ENCODE measurements around the gene POTED.
"Not testable (repeated sequence)": the region's sequence is repeated elsewhere in the genome, so short reads cannot be mapped to it uniquely, and the experiment has no call there.

POTED gene

DNA sequence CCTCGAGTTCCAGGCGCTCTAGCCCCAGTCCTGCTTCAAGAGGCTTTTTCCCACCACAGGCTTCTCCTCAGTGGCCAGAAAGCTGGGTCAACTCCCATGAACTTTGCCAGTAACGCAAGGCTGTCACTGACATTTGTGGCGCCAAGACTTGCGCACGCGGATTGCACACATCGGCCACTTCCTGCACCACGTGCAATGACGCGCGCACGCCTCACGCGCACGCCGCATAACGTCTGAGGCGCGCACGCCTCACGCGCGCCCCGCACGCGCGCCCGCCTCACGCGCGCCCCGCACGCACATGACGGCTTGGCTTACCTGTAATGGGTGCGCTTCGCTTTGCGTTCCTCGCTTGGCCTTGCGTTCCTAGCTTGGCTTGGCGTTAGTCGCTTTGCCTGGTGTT, at the start of gene POTED:
TSS of gene POTED (plus strand) at position 301 of the 400 bp plus-strand sequence. CDS start 452 bp downstream, outside the sequence.
- not testable (repeated sequence) for H3K4me3 Mint-ChIP-seq; H3K27me3 Mint-ChIP-seq; H3K36me3 Mint-ChIP-seq (ENCODE audit: low read depth); H3K4me1 Mint-ChIP-seq; H3K27ac Mint-ChIP-seq; H3K9me3 Mint-ChIP-seq; ATAC-seq; DNase-seq

GRCh38 chr21:13650101-13650500, 40.5 kb downstream of the POTED start:
- not testable (repeated sequence) for H3K4me1 Mint-ChIP-seq; H3K36me3 Mint-ChIP-seq (ENCODE audit: low read depth); ATAC-seq; DNase-seq; H3K27ac Mint-ChIP-seq; H3K4me3 Mint-ChIP-seq; H3K27me3 Mint-ChIP-seq; H3K9me3 Mint-ChIP-seq

DNA sequence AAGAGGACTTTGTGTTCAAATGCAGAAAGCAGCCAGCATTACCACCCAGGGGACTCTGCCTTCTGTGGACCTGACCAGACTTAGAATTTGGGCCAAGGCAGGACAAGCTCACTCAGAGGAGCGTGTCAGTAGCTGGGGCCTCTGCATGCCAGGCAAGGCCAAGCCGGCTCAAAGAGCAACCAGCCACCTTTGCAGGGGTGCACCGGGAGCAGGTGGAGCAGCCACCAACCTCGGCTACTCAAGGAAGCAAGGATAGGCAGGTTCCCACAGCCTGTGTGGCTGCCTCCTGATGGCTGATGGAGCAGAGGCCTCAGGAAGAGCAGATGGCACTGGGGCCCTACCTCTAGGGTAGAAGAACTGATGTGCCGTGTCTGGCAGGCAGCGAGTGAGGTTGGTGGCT, 42.2 kb downstream of the POTED start:
- H3K27ac Mint-ChIP-seq; H3K27me3 Mint-ChIP-seq; DNase-seq; H3K9me3 Mint-ChIP-seq; H3K4me1 Mint-ChIP-seq; ATAC-seq; H3K36me3 Mint-ChIP-seq (ENCODE audit: low read depth); H3K4me3 Mint-ChIP-seq: not testable (repeated sequence)

All from activated naive CD8-positive, alpha-beta T cell treated with anti-CD3 and anti-CD28 coated beads, Interleukin-2, amount 50 U/mL, for 24 hours (primary cell).